LNCAP (cell line): ENCODE measurements around the gene ARTN.

Experiments used
- TF ChIP-seq, protein P1 (sequence below): fragments of 450-650 bp; IDR thresholded peaks from 2 replicates; pipeline ENCODE4 v1.5.1; 2017; ENCODE audit warnings: mild to moderate bottlenecking

ARTN gene

DNA sequence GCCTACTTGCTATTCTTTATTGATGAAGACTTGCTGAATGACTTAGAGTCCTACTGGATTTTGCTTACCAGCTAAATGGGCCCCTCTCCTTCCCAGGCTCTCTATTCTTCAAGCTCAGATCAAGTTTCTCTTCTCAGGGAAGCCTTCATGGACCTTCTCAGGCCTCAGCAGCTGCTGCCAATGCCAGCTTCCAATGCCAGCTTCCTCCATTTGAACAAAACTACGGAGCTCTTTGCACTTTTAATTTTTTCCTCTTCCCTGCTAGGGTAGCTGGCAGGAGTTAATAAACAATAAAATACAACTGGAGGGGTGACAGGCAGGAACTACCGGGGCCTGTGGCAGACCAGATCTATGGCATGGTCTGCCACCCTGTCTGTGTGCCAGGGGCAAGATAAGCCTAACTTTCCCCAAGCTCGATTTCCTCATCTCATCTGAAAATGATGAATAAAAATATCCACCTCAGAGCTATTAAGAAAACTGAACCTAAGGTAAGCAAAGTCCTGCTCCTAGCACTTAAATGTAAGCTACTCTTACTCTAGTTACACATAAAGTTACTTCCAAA, 12.2 kb downstream of the ARTN start:
- TF ChIP-seq, protein P1, sequence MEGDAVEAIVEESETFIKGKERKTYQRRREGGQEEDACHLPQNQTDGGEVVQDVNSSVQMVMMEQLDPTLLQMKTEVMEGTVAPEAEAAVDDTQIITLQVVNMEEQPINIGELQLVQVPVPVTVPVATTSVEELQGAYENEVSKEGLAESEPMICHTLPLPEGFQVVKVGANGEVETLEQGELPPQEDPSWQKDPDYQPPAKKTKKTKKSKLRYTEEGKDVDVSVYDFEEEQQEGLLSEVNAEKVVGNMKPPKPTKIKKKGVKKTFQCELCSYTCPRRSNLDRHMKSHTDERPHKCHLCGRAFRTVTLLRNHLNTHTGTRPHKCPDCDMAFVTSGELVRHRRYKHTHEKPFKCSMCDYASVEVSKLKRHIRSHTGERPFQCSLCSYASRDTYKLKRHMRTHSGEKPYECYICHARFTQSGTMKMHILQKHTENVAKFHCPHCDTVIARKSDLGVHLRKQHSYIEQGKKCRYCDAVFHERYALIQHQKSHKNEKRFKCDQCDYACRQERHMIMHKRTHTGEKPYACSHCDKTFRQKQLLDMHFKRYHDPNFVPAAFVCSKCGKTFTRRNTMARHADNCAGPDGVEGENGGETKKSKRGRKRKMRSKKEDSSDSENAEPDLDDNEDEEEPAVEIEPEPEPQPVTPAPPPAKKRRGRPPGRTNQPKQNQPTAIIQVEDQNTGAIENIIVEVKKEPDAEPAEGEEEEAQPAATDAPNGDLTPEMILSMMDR, result no peak

DNA sequence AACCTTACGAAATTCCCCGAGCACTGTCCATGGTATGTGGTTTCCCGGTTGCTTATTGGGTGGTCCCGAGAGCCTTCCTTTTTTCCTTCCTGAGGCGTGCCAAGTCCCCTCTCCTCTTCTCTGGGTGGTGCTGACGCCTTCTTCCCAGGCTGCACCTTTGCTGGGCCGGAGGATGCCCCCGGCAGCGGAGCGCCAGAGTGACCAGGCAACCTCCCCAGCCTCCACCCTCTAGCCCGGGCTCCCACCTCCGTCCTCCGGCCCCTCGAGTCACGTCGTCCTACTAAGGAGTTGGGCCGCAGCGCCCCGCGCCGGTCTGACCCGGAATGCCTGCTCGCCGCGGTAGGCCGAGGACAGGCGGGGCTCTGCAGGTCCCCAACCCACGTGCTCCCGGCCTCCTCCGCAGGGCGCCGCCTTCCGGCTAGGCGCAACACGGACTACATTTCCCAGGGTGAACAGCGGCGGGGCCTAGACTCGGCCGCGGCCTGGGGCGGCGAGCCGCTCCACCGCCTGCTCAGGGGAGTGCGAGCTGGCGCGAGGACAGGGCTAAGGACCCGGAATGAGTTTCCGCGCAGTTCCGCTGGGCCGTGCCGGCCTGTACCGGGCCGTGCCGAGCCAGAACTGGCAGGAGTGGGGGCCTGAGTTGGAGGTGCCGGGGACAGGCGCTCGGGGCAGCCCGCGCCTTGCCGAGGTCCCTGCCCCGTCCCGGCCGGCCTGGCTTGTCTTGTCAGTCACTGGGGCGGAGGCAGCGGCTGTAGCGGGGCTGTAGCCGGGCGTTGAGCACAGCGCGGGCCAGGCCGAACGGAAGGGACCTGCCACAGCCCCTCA, 12.8 kb downstream of the ARTN start, which contains the start of gene IPO13:
Gene IPO13, plus strand, starts transcription at position 715 of the 825 bp plus-strand sequence. CDS start 651 bp downstream, outside the sequence.
- TF ChIP-seq, protein P1, result peak; percentile 73

DNA sequence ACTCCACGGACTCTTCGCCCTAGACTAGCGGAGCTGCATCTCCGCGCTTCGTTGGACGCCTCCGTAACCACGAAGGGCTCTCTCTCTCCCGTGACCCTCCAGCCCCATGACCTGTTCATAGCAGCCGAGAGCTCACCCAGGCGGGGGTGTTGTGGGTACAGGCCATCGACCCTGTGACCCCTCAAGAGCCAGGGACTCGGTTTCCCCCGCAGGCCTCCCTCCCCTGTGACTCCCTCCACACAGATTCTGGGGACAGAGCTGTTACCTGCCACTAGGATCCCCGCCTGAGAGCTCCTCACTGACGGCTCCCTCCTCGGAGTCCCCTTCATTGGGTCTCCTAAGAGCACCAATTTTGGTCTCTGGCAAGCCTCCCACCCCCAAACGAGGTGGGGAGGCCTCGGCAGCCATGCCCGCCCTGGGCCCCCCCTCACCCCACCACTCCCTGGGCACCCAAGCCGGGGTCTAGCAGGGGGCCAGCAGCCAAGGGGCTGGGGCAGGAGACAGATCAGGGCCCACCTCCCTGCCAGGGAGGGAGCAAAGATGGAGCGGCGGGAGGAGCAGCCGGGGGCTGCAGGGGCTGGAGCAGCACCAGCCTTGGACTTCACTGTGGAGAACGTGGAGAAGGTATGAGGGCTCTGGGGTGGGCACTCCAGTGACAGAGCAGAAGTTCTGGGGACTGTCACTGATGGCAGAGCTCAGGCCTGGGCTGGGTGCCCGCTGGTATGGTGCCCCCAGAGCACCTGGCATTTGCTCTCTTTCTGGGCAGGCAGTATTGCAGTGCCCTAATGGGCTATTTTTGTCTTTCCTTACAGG, 13.7 kb downstream of the ARTN start:
- TF ChIP-seq, protein P1, result no peak

DNA sequence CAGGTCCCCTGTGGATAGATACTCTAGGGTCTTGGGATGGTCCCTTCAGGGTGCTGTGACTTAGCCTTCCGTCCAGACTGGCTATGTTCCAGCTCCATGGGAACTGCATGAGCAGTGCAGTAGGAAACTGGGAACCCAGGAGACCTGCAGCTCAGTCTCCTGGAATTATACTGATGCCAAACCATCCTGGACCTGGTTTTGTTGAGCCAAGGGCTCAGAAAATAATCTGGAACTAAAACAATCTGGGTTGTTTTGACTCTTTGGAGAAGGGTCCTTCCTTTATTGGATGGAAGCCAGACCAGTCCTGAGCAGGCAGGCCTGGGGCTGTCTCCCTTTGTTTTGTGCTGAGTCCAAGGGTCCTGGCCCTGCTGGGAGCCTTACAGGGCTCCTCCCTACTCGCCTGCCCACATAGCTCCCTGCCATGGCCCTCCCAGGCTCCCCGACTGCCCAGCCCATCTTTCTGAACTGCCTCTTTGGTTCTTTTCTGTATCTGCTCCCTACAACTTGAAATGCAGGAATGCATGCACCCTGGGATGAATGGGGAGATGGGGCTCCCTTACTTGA, 14.4 kb downstream of the ARTN start:
- TF ChIP-seq, protein P1, result no peak

DNA sequence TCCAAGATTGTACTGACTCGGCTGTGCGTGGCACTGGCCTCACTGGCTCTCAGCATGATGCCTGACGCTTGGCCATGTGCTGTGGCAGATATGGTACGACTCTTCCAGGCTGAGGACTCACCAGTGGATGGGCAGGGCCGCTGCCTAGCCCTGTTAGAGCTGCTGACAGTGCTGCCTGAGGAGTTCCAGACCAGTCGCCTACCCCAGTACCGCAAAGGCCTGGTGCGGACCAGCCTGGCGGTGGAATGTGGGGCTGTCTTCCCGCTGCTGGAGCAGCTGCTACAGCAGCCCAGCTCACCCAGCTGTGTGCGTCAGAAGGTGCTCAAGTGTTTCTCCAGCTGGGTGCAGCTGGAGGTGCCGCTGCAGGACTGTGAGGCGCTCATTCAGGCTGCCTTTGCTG, 16.1 kb downstream of the ARTN start:
- TF ChIP-seq, protein P1, result no peak

DNA sequence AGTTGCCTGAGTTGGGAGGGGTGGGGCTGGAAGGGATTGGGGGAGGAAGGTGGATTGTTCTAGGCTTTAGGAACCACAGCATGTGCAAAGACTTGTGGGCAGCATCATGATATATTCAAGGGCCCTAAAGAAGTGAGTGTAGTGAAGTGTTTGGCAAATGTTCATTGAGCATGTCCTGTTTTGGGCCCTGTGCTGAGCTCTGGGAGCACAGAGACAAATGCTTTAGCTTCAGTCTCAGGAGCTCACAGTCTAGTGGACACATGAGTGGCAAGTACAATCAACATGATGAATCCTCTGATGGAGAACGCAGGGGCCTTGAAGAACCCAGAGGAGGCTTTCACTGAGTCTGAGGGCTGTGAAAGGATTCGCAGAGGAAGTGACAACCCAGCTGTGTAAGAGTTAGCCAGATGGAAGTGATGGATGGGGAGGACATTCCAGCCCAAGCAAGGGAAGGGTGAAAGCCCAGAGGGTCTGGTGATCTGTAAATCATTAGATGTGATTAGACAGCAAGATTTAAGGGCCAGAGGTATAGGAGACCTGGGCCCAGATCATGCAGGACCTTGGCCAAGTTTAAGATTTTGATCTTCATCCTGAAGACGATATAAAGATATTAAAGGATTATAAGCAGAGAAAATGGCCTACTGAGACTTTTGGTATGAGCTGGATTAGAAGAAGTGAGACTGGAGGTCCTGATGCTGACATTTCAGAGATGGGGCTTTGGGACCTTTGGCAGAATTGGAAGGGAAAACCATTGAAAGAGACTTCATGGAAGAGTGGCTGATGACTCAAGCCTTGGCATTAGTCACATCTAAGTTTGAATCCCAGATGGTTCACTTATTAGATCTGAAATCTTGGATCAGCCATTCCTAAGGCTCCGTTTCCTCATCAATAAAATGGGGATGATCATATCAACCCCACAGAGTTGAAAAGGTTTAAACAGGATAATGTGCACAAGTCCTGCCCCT, 17.7 kb downstream of the ARTN start:
- TF ChIP-seq, protein P1, result no peak
